ENCODE data around the gene MESD. TPM values are rescaled to one million over a fixed set of nuclear protein-coding genes. Genes with fewer than 3 reads are reported as not detected.
"Not testable (repeated sequence)": the region's sequence is repeated elsewhere in the genome, so short reads cannot be mapped to it uniquely, and the experiment has no call there.

The MESD gene
- total RNA-seq, 1 experiment from 2014 or later: 55.4 TPM

DNA sequence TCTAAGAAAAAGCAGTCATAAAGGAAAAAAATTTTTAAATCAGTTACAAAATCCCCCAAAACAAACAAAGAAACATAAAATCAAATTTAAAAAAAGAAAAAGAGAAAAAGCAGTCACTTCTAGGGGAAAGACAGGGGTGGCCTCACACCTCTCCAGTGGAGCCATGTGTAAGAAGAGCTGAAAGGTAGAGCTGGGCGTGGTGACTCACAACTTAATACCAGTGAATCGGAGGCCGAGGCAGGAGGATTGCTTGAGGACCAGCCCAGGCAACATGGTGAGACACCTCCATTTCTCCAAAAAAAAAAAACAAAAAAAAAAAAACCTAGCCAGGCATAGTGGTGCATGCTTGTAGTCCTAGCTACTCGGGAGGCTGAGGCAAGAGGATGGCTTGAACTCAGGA, 14.7 kb downstream of the MESD start:
- in situ Hi-C loops (cut with HindIII; ENCODE audit: low pct_unique_long_range_greater_than_20kb, low sequenced_read_pairs): no loop called here
- DNase-seq (ENCODE audit: low read depth, low spot score): no peak

DNA sequence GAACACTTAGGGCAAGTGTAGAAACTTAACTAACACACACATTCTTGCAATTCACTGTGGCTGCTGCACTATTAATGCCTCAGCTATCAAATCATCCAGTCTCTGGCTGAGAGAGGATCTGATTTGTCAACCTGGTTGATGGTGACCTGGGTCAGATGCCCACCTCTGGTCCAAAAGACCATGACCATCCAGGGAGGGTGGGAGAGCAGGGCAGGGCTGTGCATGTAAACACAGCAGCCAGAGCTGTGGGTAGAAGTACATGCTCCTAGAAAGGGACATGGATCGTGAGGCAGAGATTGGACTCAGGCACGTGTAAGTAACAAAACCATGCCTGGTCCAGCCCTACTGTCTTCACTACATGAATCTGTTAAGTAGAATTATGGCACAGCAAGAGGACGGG, 17.3 kb downstream of the MESD start:
- in situ Hi-C loops (cut with HindIII; ENCODE audit: low pct_unique_long_range_greater_than_20kb, low sequenced_read_pairs): no loop called here

GRCh38 chr15:80971143-80971542, 18.5 kb downstream of the MESD start:
- DNase-seq (ENCODE audit: low read depth, low spot score): no peak
- in situ Hi-C loops (cut with HindIII; ENCODE audit: low pct_unique_long_range_greater_than_20kb, low sequenced_read_pairs): no loop called here

More for the DNA sequence above, 17.3 kb downstream of the MESD start:
- DNase-seq (ENCODE audit: low read depth, low spot score): no peak

DNA sequence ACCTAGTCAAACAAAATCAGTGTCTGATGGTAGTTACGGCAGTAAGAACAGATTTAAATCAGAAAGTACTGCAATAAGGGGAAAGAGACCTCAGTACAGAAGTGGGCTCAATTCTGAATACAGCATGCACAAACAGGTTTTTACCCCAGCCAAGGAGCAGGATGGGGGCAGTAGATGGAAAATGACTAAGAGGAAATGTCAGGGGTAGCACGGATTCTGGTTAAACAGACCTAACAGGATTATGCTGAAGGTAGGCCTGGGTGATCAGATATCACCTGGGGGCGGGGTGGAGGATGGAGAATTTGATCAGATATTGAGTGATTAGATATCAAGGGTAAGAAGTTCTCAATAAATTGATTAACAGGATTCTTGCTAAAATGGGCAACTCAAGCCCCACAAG, 19.0 kb downstream of the MESD start:
- in situ Hi-C loops (cut with HindIII; ENCODE audit: low pct_unique_long_range_greater_than_20kb, low sequenced_read_pairs): no loop called here
- DNase-seq (ENCODE audit: low read depth, low spot score): no peak

GRCh38 chr15:80970018-80970657, 19.5 kb downstream of the MESD start:
- in situ Hi-C loops (cut with HindIII; ENCODE audit: low pct_unique_long_range_greater_than_20kb, low sequenced_read_pairs): no loop called here
- DNase-seq (ENCODE audit: low read depth, low spot score): peak; percentile 68

GRCh38 chr15:80969316-80969715, 20.3 kb downstream of the MESD start:
- in situ Hi-C loops (cut with HindIII; ENCODE audit: low pct_unique_long_range_greater_than_20kb, low sequenced_read_pairs): no loop called here

DNA sequence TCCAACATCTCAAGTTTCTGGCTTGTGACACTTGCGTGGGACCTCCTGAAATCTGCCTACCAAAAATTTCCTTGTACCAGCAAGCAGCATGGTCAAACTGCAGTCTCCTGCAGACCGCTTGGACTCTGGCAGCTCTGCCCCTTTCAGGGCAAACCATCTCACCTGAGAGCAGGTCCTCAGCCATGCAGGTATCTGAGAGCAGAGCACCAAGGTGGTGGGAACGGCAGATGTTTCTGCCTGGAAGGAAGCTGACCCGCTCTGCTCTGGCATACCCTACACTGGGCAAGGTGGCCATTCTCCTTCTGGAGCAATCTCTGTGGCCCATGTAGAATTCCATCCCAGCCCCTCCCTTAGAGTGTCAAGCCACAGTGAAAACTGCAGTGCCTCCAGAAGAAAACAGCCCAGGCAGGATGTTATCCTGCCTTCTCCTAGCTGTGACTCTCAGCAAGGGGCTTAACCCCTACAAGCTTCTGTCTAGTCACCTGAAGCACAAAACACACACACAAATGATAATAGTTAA, 21.6 kb downstream of the MESD start:
- no peak for DNase-seq (ENCODE audit: low read depth, low spot score)
- in situ Hi-C loops (cut with HindIII; ENCODE audit: low pct_unique_long_range_greater_than_20kb, low sequenced_read_pairs): no loop called here

More at GRCh38 chr15:80969316-80969715, 20.3 kb downstream of the MESD start:
- DNase-seq (ENCODE audit: low read depth, low spot score): no peak

DNA sequence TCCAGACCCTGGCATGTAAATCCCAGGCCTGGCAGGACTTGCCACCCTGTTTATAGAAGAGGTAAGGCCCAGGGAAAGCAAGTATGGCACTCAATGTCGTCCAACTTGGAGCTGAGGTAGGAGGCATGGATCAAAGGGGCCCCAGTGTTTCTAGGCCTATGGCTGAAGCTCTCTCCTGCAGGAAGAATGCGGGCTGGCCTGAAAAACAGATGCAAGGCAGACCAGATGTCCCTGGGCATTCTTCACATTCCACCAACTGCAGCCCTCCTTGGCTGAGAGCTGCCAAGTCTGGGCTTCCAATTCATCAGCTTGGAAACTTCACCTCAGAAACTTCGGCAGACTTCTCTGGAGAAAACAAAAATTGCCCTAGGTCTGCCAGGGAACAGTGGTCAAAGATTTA, 22.2 kb downstream of the MESD start:
- no peak for DNase-seq (ENCODE audit: low read depth, low spot score)
- in situ Hi-C loops (cut with HindIII; ENCODE audit: low pct_unique_long_range_greater_than_20kb, low sequenced_read_pairs): no loop called here

- in situ Hi-C loops (cut with HindIII; ENCODE audit: low pct_unique_long_range_greater_than_20kb, low sequenced_read_pairs): no loop called here
- no peak for DNase-seq (ENCODE audit: low read depth, low spot score)
These were observed 23.0 kb downstream of the MESD start for GRCh38 chr15:80966431-80967197.

- in situ Hi-C loops (cut with HindIII; ENCODE audit: low pct_unique_long_range_greater_than_20kb, low sequenced_read_pairs); DNase-seq (ENCODE audit: low read depth, low spot score): not testable (repeated sequence)
These were observed 24.2 kb downstream of the MESD start for GRCh38 chr15:80965454-80965853.

DNA sequence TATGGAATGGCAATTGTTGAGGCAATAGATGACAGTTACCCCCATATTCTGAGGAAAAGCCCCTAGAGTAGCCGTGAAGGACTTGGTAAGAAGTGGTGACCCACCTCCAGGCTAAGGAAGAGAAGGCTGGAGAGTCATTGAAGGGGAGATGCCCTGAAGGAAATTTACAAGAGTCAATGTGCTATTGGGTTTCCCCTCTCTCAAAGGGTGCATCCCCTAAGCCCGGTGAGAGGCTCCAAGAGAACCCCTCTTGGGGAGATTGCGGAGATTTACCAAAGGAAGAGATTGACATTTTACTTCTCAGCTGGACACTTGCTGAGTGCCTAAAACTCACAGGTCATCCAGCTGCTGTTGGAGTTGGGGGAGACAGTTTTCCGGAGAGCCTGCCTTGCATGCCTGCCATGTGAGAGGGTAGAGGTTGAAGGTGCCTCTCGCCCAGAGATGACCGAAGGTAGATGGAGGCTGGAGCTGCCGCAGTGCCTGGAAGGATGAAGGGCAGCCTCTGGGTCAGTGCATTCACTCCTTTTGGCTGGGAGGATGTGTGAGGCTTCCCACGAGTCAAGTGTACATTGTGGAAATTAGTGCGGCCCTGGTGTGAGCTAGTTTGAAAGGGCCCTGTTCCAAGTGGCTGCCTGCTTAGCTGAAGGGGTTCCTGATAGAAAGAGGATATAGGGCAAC, 30.7 kb downstream of the MESD start:
- in situ Hi-C loops (cut with HindIII; ENCODE audit: low pct_unique_long_range_greater_than_20kb, low sequenced_read_pairs): no loop called here
- DNase-seq (ENCODE audit: low read depth, low spot score): no peak

DNA sequence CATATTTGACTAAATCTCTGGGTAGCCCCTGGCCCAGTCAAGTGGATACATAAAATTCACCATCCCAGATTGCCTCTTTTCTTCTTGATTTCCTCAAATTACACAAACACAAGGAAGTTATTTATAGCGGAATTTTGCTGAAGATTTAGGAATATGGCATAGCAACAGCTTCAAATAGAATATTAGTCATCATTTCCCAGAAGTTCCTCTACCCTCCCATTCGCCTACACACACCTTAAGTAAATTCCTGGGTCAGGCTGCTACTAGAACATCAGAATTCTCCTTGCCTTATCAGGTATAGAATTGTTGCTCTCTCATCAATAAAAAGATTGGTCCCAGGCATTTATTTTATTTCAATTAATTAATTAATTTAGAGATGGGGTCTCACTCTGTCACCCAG, 31.6 kb downstream of the MESD start:
- in situ Hi-C loops (cut with HindIII; ENCODE audit: low pct_unique_long_range_greater_than_20kb, low sequenced_read_pairs): no loop called here

GRCh38 chr15:80957556-80957955, 32.1 kb downstream of the MESD start:
- DNase-seq (ENCODE audit: low read depth, low spot score): no peak
- in situ Hi-C loops (cut with HindIII; ENCODE audit: low pct_unique_long_range_greater_than_20kb, low sequenced_read_pairs): no loop called here

More for the DNA sequence above, 31.6 kb downstream of the MESD start:
- no peak for DNase-seq (ENCODE audit: low read depth, low spot score)

GRCh38 chr15:80955571-80956452, 33.8 kb downstream of the MESD start:
- in situ Hi-C loops (cut with HindIII; ENCODE audit: low pct_unique_long_range_greater_than_20kb, low sequenced_read_pairs): not testable (repeated sequence)

DNA sequence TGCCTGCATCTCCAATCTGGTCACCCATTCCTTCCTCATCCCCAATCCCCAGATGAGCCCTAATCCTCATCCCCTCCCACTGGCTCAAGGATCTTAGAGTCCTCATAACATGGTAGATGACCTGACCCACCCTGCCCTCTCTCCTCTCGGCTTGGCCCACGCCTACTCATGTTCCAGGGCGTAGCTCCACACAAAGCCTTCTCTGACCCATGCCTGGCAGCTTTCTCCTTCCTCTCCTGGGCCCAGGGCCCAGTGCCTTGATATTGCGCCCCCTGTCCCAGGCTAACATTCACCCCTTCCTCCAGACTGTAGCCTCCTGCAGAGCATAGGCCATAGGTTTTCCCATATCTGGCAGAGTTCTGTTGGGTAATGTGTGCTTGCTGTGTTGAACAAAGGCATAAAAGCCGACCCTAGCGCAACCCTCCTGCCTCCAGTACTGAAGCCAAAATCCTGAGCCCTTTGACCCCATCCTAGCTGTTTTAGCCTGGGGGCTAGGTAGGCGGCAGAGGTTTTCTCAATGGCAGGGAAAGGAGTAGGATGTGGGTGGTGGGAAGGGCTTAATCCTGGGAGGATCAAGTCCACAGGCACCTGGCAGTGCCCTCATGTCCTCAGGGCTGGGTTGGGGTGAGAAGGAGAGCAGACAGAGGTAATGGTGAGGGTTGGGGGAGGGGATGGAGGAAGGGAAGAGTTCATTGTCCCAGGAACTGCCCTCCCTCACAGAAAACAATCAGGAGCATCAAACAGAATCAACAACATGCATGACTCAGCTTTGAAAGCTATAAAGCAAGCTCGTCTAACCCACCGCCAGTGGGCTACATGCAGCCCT, 35.5 kb downstream of the MESD start:
- DNase-seq (ENCODE audit: low read depth, low spot score): no peak
- in situ Hi-C loops (cut with HindIII; ENCODE audit: low pct_unique_long_range_greater_than_20kb, low sequenced_read_pairs): no loop called here

More at GRCh38 chr15:80955571-80956452, 33.8 kb downstream of the MESD start:
- not testable (repeated sequence) for DNase-seq (ENCODE audit: low read depth, low spot score)

GRCh38 chr15:80953001-80953952, 36.3 kb downstream of the MESD start:
- in situ Hi-C loops (cut with HindIII; ENCODE audit: low pct_unique_long_range_greater_than_20kb, low sequenced_read_pairs): no loop called here
- DNase-seq (ENCODE audit: low read depth, low spot score): no peak
